GM10266 (cell line): Measurements from ENCODE around the gene JAG2.

Experiments
- DNase-seq: peaks from one replicate; pipeline ENCODE4 v3.0.0; 2012; ENCODE audit errors: extremely low spot score
- TF ChIP-seq, protein P1 (sequence below): IDR thresholded peaks from 2 replicates; pipeline ENCODE4 v1.5.1; 2012; ENCODE audit warnings: mild to moderate bottlenecking, low read depth; ENCODE audit not compliant: control insufficient read depth, insufficient read depth; ENCODE audit errors: missing control alignments

JAG2 gene

GRCh38 chr14:105150026-105150367 is 18.6 kb downstream of the JAG2 start:
- DNase-seq: no peak
- TF ChIP-seq, protein P1, sequence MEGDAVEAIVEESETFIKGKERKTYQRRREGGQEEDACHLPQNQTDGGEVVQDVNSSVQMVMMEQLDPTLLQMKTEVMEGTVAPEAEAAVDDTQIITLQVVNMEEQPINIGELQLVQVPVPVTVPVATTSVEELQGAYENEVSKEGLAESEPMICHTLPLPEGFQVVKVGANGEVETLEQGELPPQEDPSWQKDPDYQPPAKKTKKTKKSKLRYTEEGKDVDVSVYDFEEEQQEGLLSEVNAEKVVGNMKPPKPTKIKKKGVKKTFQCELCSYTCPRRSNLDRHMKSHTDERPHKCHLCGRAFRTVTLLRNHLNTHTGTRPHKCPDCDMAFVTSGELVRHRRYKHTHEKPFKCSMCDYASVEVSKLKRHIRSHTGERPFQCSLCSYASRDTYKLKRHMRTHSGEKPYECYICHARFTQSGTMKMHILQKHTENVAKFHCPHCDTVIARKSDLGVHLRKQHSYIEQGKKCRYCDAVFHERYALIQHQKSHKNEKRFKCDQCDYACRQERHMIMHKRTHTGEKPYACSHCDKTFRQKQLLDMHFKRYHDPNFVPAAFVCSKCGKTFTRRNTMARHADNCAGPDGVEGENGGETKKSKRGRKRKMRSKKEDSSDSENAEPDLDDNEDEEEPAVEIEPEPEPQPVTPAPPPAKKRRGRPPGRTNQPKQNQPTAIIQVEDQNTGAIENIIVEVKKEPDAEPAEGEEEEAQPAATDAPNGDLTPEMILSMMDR: no peak

- TF ChIP-seq, protein P1: no peak
- no peak for DNase-seq
Observed at GRCh38 chr14:105149146-105149781, 19.3 kb downstream of the JAG2 start.

GRCh38 chr14:105148604-105149145 is 19.9 kb downstream of the JAG2 start:
- TF ChIP-seq, protein P1: no peak
- DNase-seq: no peak

DNA sequence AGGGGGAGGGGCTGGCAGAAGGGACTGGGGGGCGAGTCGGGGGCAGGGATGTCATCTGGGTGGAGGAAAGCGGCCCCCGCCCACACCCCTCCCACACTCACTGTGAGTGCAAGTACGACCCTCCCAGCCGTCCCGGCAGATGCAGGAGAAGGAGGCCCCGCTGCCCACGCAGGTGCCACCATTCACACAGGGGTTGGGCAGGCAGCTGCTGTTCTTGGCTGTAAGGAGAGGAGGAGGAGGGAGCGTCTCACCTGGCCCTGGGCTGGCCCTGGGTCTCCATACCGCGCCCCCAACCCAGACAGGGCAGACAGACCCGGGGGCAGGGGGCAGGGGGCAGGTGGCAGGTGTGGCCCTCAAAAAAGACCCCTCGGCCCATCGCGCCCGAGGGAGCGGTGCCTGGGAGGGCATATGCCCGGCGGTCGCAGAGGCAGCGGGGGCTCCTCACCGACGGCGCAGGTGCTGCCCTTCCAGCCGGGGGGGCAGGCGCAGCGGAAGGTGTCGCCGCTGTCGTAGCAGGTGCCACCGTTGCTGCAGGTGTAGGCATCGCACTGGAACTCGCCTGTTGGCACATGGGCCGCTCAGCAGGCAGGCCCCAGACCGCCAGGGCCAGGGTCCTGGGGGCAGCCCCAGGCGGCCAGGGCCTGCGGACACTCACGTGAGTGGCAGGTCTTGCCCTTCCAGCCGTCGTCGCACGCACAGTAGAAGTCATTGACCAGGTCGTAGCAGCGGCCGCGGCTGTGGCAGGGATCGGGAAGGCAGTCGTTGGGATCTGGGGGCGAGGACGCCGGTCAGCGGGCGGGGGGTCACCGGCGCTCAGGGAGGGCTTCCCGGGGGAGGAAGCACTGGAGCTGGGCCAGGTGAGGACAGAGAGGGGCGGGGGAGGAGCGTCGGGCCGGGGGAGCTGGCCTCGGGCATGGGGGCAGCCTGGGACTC is 20.6 kb downstream of the JAG2 start:
- TF ChIP-seq, protein P1: no peak
- no peak for DNase-seq

- no peak for DNase-seq
- TF ChIP-seq, protein P1: no peak
Observed at GRCh38 chr14:105146976-105147635, 21.5 kb downstream of the JAG2 start.

- DNase-seq: no peak
- TF ChIP-seq, protein P1: no peak
Observed at GRCh38 chr14:105146181-105146975, 22.2 kb downstream of the JAG2 start.
